NCI-H1436 (cell line): ENCODE measurements around the gene ORC2.

Experiments
- DNase-seq: peaks from one replicate; lab custom pipeline; 2025; lab: John Stamatoyannopoulos, UW

The ORC2 gene

GRCh38 chr2:200860092-200860795, 103.2 kb downstream of the ORC2 start:
- no peak for DNase-seq
